ENCODE measurements around the gene YIF1A. TPM values are rescaled to one million over a fixed set of nuclear protein-coding genes. Genes with fewer than 3 reads are reported as not detected.
A peak's percentile ranks its signal among the peaks of the same experiment; 100 is the strongest.
"Not testable (repeated sequence)": the region's sequence is repeated elsewhere in the genome, so short reads cannot be mapped to it uniquely, and the experiment has no call there.

The YIF1A gene
- total and polyA plus RNA-seq, 10 donors, result 34.7 to 60.1 (median 47.9) TPM

DNA sequence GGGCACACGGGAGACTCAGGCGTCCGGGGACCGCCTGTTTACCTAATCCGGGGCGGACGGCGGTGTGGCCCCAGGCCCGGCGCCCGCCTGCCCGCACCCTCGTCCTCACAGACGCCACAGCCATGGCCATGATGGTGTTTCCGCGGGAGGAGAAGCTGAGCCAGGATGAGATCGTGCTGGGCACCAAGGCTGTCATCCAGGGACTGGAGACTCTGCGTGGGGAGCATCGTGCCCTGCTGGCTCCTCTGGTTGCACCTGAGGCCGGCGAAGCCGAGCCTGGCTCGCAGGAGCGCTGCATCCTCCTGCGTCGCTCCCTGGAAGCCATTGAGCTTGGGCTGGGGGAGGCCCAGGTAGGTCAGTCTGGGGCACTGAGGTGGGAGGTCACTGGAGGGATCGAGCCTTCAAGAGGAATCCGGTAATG lies 30.5 kb downstream of the YIF1A start:
- DNase-seq, result no peak
- Histone ChIP-seq H3K4me1 (peaks cover 5 to 42% (median 25%) of the 10 kb centered on the region in 6 donors), H3K27ac (peak overlapping the region; percentile 83 to 96 (median 90)), H3K36me3 (peaks cover 0 to 37% (median 18%) of the 10 kb centered on the region in 6 donors), H3K9me3 (no peaks in the 10 kb centered on the region), H3K27me3 (replicated peaks in 1 of 7) (peaks cover 0 to 15% (median 0%) of the 10 kb centered on the region in 7 donors), H3K4me3 (peak overlapping the region; percentile 80 to 100 (median 96))
- 5 to 25% (median 5%) methylated on average over 2 to 28 of the region's 28 CpGs for WGBS, 5 donors
- peak in 1 of 3 donors; percentile 26 for TF ChIP-seq POLR2A (IDR thresholded peaks at IDR 0.05)
- TF ChIP-seq, protein P1, sequence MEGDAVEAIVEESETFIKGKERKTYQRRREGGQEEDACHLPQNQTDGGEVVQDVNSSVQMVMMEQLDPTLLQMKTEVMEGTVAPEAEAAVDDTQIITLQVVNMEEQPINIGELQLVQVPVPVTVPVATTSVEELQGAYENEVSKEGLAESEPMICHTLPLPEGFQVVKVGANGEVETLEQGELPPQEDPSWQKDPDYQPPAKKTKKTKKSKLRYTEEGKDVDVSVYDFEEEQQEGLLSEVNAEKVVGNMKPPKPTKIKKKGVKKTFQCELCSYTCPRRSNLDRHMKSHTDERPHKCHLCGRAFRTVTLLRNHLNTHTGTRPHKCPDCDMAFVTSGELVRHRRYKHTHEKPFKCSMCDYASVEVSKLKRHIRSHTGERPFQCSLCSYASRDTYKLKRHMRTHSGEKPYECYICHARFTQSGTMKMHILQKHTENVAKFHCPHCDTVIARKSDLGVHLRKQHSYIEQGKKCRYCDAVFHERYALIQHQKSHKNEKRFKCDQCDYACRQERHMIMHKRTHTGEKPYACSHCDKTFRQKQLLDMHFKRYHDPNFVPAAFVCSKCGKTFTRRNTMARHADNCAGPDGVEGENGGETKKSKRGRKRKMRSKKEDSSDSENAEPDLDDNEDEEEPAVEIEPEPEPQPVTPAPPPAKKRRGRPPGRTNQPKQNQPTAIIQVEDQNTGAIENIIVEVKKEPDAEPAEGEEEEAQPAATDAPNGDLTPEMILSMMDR (IDR thresholded peaks at IDR 0.05 in 8 of 11, conservative IDR thresholded peaks at IDR 0.05 in 3 of 11), result peak in 8 of 11 experiments; percentile 1 to 61 (median 38)
- TF ChIP-seq POLR2AphosphoS5 (IDR thresholded peaks at IDR 0.05), result no peak
- intact Hi-C loops (cut with DNase I; ENCODE audit: low total_unique reads), result no loop called here

- whole genome bisulfite sequencing, 5 donors, result 72 to 80% (median 76%) methylated on average over 6 of the region's 6 CpGs
- H3K9me3 ChIP-seq; H3K27ac ChIP-seq; DNase-seq; intact Hi-C loops (cut with DNase I; ENCODE audit: low total_unique reads); H3K4me3 ChIP-seq: not testable (repeated sequence)
- Histone ChIP-seq H3K4me1 (peaks cover 0 to 21% (median 13%) of the 10 kb centered on the region in 6 donors), H3K36me3 (peaks cover 0 to 28% (median 0%) of the 10 kb centered on the region in 6 donors), H3K27me3 (replicated peaks in 1 of 7) (peaks cover 0 to 15% (median 0%) of the 10 kb centered on the region in 7 donors)
These were observed 35.9 kb downstream of the YIF1A start for GRCh38 chr11:66253081-66253480.

DNA sequence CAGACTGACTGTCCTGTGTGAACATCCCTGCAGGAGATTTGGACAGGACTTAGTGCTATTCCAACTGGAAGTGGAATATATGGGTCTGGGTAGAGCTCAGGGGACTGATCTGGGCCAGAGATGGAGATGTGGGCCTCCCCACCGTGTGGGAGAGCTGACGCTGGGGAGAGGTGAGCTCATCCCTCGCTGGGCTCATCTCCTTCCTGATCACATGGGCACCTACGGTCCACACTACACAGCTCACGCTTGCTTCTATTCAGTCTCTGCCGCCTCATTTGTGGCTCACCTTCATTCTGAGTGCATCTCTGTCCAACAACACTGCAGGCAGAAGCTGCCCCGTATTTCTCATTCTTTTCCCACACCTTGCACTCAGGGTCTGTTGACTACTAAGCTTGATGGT lies 37.1 kb downstream of the YIF1A start:
- intact Hi-C loops (cut with DNase I; ENCODE audit: low total_unique reads), result no loop called here
- Histone ChIP-seq H3K27ac (no peak overlapping the region), H3K4me3 (no peak overlapping the region), H3K4me1 (peaks cover 0 to 10% (median 7%) of the 10 kb centered on the region in 6 donors), H3K36me3 (peaks cover 0 to 40% (median 0%) of the 10 kb centered on the region in 6 donors), H3K9me3 (no peaks in the 10 kb centered on the region), H3K27me3 (replicated peaks in 1 of 7) (peaks cover 0 to 8% (median 0%) of the 10 kb centered on the region in 7 donors)
- no peak for DNase-seq
- TF ChIP-seq POLR2A (IDR thresholded peaks at IDR 0.05) (no peak), POLR2AphosphoS5 (IDR thresholded peaks at IDR 0.05) (peak in 1 of 3 donors; percentile 40)
- WGBS, 5 donors, result 72 to 87% (median 79%) methylated on average over 7 of the region's 7 CpGs

GRCh38 chr11:66248903-66249302 lies 40.0 kb downstream of the YIF1A start:
- no peak overlapping the region for H3K4me3 ChIP-seq
- H3K36me3 ChIP-seq, result peaks cover 0 to 61% (median 11%) of the 10 kb centered on the region in 6 donors
- H3K9me3 ChIP-seq, result no peaks in the 10 kb centered on the region
- H3K27ac ChIP-seq, result no peak overlapping the region
- H3K27me3 ChIP-seq (replicated peaks in 1 of 7), result no peaks in the 10 kb centered on the region
- WGBS, 5 donors, result 88 to 99% (median 92%) methylated on average over 6 of the region's 6 CpGs
- DNase-seq, result no peak
- TF ChIP-seq POLR2AphosphoS5 (IDR thresholded peaks at IDR 0.05) (no peak), POLR2A (IDR thresholded peaks at IDR 0.05) (no peak)
- TF ChIP-seq, protein P1 (IDR thresholded peaks at IDR 0.05 in 8 of 11, conservative IDR thresholded peaks at IDR 0.05 in 3 of 11), result no peak
- H3K4me1 ChIP-seq, result no peaks in the 10 kb centered on the region
- intact Hi-C loops (cut with DNase I; ENCODE audit: low total_unique reads), result no loop called here

DNA sequence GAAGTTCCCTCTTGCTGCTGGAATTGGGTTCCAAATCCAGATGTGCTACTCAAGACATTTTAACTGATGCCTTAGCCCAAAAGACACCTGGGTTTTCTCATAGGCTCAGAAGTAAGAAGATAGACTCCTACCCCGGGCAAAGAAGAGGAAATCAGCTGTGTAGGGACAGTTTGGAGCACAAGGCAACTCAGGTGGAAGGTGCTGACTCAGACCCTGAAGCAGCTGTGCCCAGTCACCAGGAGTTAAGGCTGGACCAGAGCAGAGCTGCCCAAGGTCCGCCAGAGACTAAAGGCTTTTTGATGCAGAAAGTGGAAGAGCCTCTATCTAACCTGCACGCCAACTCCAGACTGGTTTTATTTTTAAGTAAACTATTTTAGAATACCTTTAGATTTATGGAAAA lies 41.1 kb downstream of the YIF1A start:
- no peaks in the 10 kb centered on the region for H3K27me3 ChIP-seq (replicated peaks in 1 of 7)
- 81 to 92% (median 87%) methylated on average over 3 of the region's 3 CpGs for WGBS, 5 donors
- intact Hi-C loops (cut with DNase I; ENCODE audit: low total_unique reads), result no loop called here
- peaks cover 0 to 72% (median 22%) of the 10 kb centered on the region in 6 donors for H3K36me3 ChIP-seq
- no peak overlapping the region for H3K4me3 ChIP-seq
- TF ChIP-seq, protein P1 (IDR thresholded peaks at IDR 0.05 in 8 of 11, conservative IDR thresholded peaks at IDR 0.05 in 3 of 11), result no peak
- H3K27ac ChIP-seq, result no peak overlapping the region
- no peaks in the 10 kb centered on the region for H3K9me3 ChIP-seq
- peaks cover 0 to 6% (median under 1%) of the 10 kb centered on the region in 6 donors for H3K4me1 ChIP-seq
- no peak for DNase-seq
